PFSK-1 (cell line): ENCODE data around the gene CFAP20DC.

Source experiments
- POLR2AphosphoS5 ChIP-seq: IDR thresholded peaks from 2 replicates; pipeline ENCODE4 v1.6.1; 2012; ENCODE audit warnings: low read depth, mild to moderate bottlenecking, control low read depth, low read length, moderate library complexity
- SIN3A ChIP-seq: IDR thresholded peaks from 2 replicates; pipeline ENCODE4 v1.6.1; 2012; ENCODE audit warnings: mild to moderate bottlenecking, low read length, moderate library complexity, borderline replicate concordance; ENCODE audit not compliant: insufficient read depth
- TAF1 ChIP-seq: IDR thresholded peaks from 2 replicates; pipeline ENCODE4 v1.6.1; 2012; ENCODE audit warnings: low read length, control low read depth, borderline replicate concordance; ENCODE audit not compliant: insufficient read depth
- TF ChIP-seq, protein P1 (sequence below), 2 experiments: IDR thresholded peaks; 2 replicates each; pipeline versions ENCODE4 v1.6.1 to v1.8.0; 2011 to 2012; ENCODE audit warnings: low read depth in 2 of 2, low read length in 2 of 2, control low read depth in 1 of 2, inconsistent platforms in 1 of 2, mild to moderate bottlenecking in 1 of 2, moderate library complexity in 1 of 2; ENCODE audit not compliant: insufficient read depth in 1 of 2

DNA sequence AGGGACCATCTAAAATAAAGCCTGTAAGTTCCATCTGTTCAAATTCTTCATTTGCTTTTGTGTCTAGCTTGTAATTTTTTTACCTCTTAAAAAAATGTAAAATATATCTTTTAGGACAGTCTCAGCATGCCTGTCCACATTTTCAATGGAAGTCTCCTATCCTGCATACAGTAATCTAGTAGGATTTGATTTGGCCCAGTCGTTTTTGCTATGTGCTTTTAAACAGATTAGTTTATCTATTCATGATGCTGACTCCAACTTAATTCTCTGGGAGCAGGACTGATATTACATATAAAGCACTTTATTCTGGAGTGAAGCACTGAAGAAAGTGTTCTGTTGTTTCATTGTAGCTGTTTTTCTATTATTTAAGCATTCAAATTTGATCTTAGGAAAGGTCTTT is 38.9 kb upstream of the CFAP20DC start:
- TF ChIP-seq, protein P1, sequence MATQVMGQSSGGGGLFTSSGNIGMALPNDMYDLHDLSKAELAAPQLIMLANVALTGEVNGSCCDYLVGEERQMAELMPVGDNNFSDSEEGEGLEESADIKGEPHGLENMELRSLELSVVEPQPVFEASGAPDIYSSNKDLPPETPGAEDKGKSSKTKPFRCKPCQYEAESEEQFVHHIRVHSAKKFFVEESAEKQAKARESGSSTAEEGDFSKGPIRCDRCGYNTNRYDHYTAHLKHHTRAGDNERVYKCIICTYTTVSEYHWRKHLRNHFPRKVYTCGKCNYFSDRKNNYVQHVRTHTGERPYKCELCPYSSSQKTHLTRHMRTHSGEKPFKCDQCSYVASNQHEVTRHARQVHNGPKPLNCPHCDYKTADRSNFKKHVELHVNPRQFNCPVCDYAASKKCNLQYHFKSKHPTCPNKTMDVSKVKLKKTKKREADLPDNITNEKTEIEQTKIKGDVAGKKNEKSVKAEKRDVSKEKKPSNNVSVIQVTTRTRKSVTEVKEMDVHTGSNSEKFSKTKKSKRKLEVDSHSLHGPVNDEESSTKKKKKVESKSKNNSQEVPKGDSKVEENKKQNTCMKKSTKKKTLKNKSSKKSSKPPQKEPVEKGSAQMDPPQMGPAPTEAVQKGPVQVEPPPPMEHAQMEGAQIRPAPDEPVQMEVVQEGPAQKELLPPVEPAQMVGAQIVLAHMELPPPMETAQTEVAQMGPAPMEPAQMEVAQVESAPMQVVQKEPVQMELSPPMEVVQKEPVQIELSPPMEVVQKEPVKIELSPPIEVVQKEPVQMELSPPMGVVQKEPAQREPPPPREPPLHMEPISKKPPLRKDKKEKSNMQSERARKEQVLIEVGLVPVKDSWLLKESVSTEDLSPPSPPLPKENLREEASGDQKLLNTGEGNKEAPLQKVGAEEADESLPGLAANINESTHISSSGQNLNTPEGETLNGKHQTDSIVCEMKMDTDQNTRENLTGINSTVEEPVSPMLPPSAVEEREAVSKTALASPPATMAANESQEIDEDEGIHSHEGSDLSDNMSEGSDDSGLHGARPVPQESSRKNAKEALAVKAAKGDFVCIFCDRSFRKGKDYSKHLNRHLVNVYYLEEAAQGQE (IDR thresholded peaks at IDR 0.05; ENCODE audit: insufficient read depth in 1 of 2, low read depth in 2 of 2, low read length in 2 of 2) = no peak
- TF ChIP-seq TAF1 (no peak), SIN3A (no peak), POLR2AphosphoS5 (no peak)
